Nucleus accumbens (tissue), 56 donors: ENCODE results near the gene MRPL54.
"Not testable (repeated sequence)": the region's sequence is repeated elsewhere in the genome, so short reads cannot be mapped to it uniquely, and the experiment has no call there.

ENCODE experiments used
- DNase-seq, 56 donors: peaks; one replicate each; lab custom pipeline; 2025; lab: John Stamatoyannopoulos, UW

MRPL54 gene

DNA sequence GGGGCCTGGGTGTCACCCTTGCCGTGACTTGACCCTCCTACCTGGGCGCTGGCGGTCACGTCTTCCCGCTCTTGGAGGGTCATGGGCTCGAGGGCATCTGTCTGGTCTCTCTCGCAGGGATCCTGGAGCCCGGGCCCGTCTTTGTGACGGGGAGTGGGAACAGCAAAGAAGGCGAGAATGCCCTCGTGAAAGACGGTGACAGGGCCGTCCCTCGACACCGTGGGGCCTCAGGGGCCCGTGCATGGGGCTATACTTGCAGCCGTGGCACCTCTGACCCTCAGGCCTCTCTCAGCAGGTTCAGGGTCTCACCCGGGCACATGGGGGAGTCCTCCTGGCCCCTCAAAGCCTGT lies 44.6 kb downstream of the MRPL54 start:
- no peak for DNase-seq

DNA sequence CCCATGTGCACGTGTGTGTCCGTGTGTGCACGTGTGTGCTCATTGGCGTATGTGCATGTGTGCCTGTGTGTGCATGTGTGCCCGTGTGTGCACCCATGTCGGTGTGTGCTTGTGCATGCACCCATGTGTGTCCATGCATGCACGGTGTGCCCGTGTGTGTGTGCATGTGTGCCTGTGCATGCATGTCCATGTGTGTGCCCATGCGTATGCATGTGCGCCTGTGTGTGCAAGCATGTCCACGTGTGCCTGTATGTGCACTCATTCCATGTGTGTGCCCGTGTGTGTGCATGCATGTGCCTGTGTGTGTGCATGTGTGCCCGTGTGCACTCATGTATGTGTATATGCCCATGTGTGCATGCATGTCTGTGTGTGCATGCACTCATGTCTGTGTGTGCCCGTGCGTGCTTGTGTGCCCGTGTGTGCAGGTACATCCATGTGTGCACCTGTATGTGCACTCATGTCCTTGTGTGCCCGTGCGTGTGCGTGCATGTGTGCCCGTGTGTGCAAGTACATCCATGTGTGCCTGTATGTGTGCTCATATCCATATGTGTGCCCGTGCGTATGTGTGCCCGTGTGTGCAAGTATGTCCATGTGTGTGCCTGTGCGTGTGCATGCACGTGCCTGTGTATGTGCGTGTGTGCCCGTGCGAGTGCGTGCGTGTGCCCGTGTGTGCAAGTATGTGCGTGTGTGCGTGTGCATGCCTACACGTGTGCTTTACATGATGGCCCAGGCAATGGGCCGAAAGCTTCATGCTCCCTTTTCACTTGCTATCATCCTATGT lies 45.3 kb downstream of the MRPL54 start:
- no peak for DNase-seq

- no peak for DNase-seq
Observed at GRCh38 chr19:3808420-3809143, 46.1 kb downstream of the MRPL54 start.

DNA sequence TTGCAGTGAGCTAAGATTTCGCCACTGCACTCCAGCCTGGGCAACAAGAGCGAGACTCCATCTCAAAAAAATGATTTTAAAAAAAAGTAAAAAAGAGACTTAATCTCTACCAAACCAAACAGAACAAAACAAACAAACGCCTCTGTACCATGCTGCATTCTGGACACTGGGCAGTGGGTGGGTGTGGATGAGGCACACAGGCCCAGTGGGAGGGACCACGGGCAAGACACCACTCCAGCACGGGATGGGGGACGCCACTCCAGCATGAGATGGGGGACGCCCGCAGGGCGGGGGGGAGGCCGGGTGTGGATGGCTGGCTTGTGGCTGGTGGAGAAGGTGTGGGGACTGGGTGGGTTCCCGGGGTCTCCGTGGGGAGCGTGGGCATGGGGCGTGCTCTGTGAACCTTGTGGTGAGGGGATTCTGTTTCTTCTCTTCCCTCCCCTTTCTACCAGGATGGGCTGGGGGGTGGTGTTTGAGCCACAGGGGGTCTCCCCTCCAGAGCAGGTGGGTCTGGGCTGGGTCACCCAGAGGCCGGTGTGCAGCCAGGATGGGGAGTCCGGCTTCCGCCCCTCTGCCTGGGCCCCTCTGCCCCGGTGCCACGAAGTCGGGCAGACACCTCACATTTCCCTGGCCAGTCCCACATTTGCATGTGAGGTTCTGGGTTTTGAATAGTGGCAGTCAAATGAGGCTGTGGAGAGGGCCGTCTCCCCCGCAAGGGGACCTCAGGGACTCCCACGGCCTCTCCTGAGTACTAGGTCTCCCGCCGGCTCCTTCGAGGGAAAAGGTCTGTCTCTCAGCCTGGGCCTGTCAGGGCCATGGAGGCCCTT lies 47.6 kb downstream of the MRPL54 start:
- no peak for DNase-seq

- no peak for DNase-seq
Observed at GRCh38 chr19:3810708-3811355, 48.4 kb downstream of the MRPL54 start.

- DNase-seq = no peak
Observed at GRCh38 chr19:3813473-3814392, 51.3 kb downstream of the MRPL54 start.

DNA sequence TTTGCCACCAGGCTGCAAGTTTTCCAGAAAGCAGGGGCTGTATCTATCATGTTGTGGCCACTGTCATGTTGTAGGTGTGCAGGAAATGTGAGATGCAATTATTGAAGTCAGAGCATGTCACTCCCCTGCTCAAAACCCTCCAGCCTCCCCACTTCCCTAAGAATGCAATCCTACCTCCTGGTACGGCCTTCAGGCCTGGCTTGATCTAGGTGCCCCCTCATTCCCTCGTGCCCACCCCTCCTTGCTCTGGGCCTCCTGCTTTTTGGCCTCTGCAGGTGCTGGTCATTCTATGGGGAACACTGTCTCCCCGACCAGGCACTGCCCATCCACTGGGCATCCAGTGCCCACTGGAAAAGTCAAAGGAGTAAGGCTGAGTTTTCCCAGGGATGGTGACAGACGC lies 52.2 kb downstream of the MRPL54 start:
- no peak for DNase-seq

- not testable (repeated sequence) for DNase-seq
Observed at GRCh38 chr19:3816148-3816547, 53.7 kb downstream of the MRPL54 start.

DNA sequence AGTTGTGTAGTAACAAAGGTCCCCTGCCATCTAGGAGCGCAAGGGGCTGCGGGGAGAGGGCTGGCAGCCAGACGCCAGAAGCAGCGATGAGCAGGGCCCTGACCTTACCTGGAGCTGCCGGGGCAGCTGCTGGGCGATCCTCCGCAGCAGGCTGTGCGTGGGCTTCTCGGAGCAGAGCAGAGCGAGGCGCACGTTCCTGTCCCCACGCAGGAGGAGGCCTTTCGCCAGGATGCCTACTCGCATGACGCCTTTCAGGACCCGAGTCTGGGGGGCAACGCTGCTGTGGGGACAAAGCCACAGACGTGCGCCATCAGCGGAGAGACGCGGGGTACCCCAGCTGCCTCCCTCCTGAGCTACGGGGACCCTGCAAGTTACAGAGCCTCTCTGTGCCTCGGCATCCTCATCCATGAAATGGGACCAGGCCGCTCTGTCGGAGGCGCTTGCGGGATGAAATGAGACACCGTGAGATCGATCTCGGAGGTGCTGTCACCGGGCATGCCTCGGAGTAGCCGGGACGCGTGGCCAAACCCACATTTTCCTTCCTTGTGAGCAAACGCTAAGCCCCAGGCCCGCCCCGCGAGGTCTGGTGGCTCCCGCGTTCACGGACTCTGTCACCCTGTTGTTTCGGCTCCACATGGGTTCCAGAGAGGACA lies 54.2 kb downstream of the MRPL54 start:
- DNase-seq = no peak
